GM23248 (cell line): ENCODE data around the gene THOC6. TPM values are rescaled to one million over a fixed set of nuclear protein-coding genes. Genes with fewer than 3 reads are reported as not detected.

Experiments used
- DNase-seq: peaks from one replicate; pipeline ENCODE4 v3.0.0-alpha.2; 2015
- H2AFZ ChIP-seq: fragments of 200-600 bp; sonication (generic); 2 replicates; pipeline ENCODE4 v1.6.1; 2016; ENCODE audit warnings: antibody characterized with exemption
- H3F3A ChIP-seq: fragments of 200-600 bp; sonication (generic); 2 replicates; pipeline ENCODE4 v1.6.1; 2016; ENCODE audit warnings: mild to moderate bottlenecking, antibody characterized with exemption, mixed run types; ENCODE audit not compliant: insufficient read depth
- H3K27ac ChIP-seq: fragments of 200-600 bp; sonication (generic); 2 replicates; pipeline ENCODE4 v1.5.1; 2016; ENCODE audit warnings: mild to moderate bottlenecking
- H3K27me3 ChIP-seq: fragments of 200-600 bp; sonication (generic); replicated peaks from 2 replicates; pipeline ENCODE4 v1.6.1; 2016; ENCODE audit warnings: mild to moderate bottlenecking; ENCODE audit not compliant: insufficient read depth
- H3K36me3 ChIP-seq: fragments of 200-600 bp; sonication (generic); 2 replicates; pipeline ENCODE4 v1.6.1; 2016; ENCODE audit warnings: low read depth, mild to moderate bottlenecking
- H3K4me1 ChIP-seq: fragments of 200-600 bp; sonication (generic); 2 replicates; pipeline ENCODE4 v1.6.1; 2016; ENCODE audit warnings: mild to moderate bottlenecking; ENCODE audit not compliant: insufficient read depth
- H3K4me2 ChIP-seq: fragments of 200-600 bp; sonication (generic); one replicate; pipeline ENCODE4 v1.6.1; 2016; ENCODE audit warnings: mild to moderate bottlenecking; ENCODE audit not compliant: unreplicated experiment
- H3K4me3 ChIP-seq: fragments of 200-600 bp; sonication (generic); 2 replicates; pipeline ENCODE4 v1.5.1; 2016; ENCODE audit warnings: mild to moderate bottlenecking
- H3K79me2 ChIP-seq: fragments of 200-600 bp; sonication (generic); 2 replicates; pipeline ENCODE4 v1.6.1; 2016; ENCODE audit warnings: mild to moderate bottlenecking; ENCODE audit not compliant: insufficient read depth
- H3K9ac ChIP-seq: fragments of 200-600 bp; sonication (generic); 2 replicates; pipeline ENCODE4 v1.6.1; 2016; ENCODE audit warnings: mild to moderate bottlenecking
- H3K9me2 ChIP-seq: fragments of 200-600 bp; sonication (generic); 2 replicates; pipeline ENCODE4 v1.6.1; 2016; ENCODE audit warnings: mixed run types, mild to moderate bottlenecking, moderate library complexity; ENCODE audit not compliant: insufficient read depth
- H3K9me3 ChIP-seq: fragments of 200-600 bp; sonication (generic); one replicate; pipeline ENCODE4 v1.6.1; 2017; ENCODE audit warnings: low read depth
- H4K20me1 ChIP-seq: fragments of 200-600 bp; sonication (generic); 2 replicates; pipeline ENCODE4 v1.6.0; 2016; ENCODE audit not compliant: insufficient read depth
- EZH2 ChIP-seq: fragments of 200-600 bp; sonication (generic); IDR thresholded peaks from 2 replicates; pipeline ENCODE4 v1.6.1; 2018; ENCODE audit warnings: antibody characterized with exemption, mild to moderate bottlenecking; ENCODE audit not compliant: insufficient read depth, poor library complexity, severe bottlenecking
- EZH2phosphoT487 ChIP-seq: fragments of 200-600 bp; sonication (generic); IDR thresholded peaks from 2 replicates; pipeline ENCODE4 v1.6.1; 2018; ENCODE audit warnings: antibody characterized with exemption, moderate library complexity, mild to moderate bottlenecking, low read depth; ENCODE audit not compliant: insufficient read depth
- WGBS, 2 experiments: methylation state at CpG; one replicate each; pipeline ENCODE4 v1.1.6; 2015 to 2017; ENCODE audit warnings: low lambda C conversion rate in 2 of 2, low coverage in 1 of 2; ENCODE audit errors: missing lambda C conversion rate in 2 of 2; 5-methylcytosine and 5-hydroxymethylcytosine counted together
- in situ Hi-C: fragments of 300-500 bp; cut with MboI; formaldehyde crosslinking; loops from 2 replicates; pipeline ENCODE4 v1.15.0; 2020
- polyA plus RNA-seq: library from polyadenylated mRNA; unstranded; fragments of >200 nt; fragmentation: Nextera tagmentation; extraction: Ambion mirVana; gene quantifications from 2 replicates; pipeline ENCODE4 v1.2.1, GENCODE V29; 2016
- total RNA-seq: library from RNA; depleted of rRNA; stranded (reverse); fragments of >200 nt; shearing (Covaris generic); gene quantifications from 2 replicates; pipeline ENCODE4 v1.2.3, GENCODE V29; 2014

Gene THOC6
- total and polyA plus RNA-seq, 2 experiments from 2014 or later: 17.7 to 22.4 TPM

GRCh38 chr16:2976673-2977072 is 47.2 kb upstream of the THOC6 start:
- no peaks in the 10 kb centered on the region for H3K9me3 ChIP-seq
- no peaks in the 10 kb centered on the region for H3K36me3 ChIP-seq
- H3K4me1 ChIP-seq: no peaks in the 10 kb centered on the region
- in situ Hi-C loops: no loop called here
- H3K4me2 ChIP-seq: no peak overlapping the region
- H3K9ac ChIP-seq: no peak overlapping the region
- 97 to 99% methylated on average over 6 to 15 of the region's 15 CpGs for WGBS, 2 experiments
- no peak overlapping the region for H3K27ac ChIP-seq
- H3K9me2 ChIP-seq: no peaks in the 10 kb centered on the region
- TF ChIP-seq EZH2phosphoT487 (no peak), EZH2 (no peak)
- no peaks in the 10 kb centered on the region for H3K79me2 ChIP-seq
- H4K20me1 ChIP-seq: no peaks in the 10 kb centered on the region
- no peak overlapping the region for H3K4me3 ChIP-seq
- no peaks in the 10 kb centered on the region for H3F3A ChIP-seq
- no peaks in the 10 kb centered on the region for H3K27me3 ChIP-seq
- H2AFZ ChIP-seq: no peak overlapping the region
- no peak for DNase-seq

- no peaks in the 10 kb centered on the region for H3K27me3 ChIP-seq
- no peak overlapping the region for H3K4me2 ChIP-seq
- no peaks in the 10 kb centered on the region for H3K9me3 ChIP-seq
- no peaks in the 10 kb centered on the region for H3K36me3 ChIP-seq
- TF ChIP-seq EZH2: no peak
- TF ChIP-seq EZH2phosphoT487: no peak
- WGBS, 2 experiments: 76 to 79% methylated on average over 6 of the region's 6 CpGs
- H3K27ac ChIP-seq: no peak overlapping the region
- H3K4me1 ChIP-seq: no peaks in the 10 kb centered on the region
- in situ Hi-C loops: no loop called here
- H4K20me1 ChIP-seq: no peaks in the 10 kb centered on the region
- no peak overlapping the region for H3K9ac ChIP-seq
- no peaks in the 10 kb centered on the region for H3K79me2 ChIP-seq
- no peak overlapping the region for H3K4me3 ChIP-seq
- DNase-seq: no peak
- no peaks in the 10 kb centered on the region for H3F3A ChIP-seq
- H2AFZ ChIP-seq: no peak overlapping the region
- no peaks in the 10 kb centered on the region for H3K9me2 ChIP-seq
Observed at GRCh38 chr16:2977440-2977839, 46.4 kb upstream of the THOC6 start.

- WGBS, 2 experiments: 2 to 3% methylated on average over 24 to 43 of the region's 43 CpGs
- in situ Hi-C loops: no loop called here
Observed at GRCh38 chr16:2979669-2980226, 44.1 kb upstream of the THOC6 start.

GRCh38 chr16:2980227-2981176 is 43.3 kb upstream of the THOC6 start, which contains the start of gene PKMYT1:
PKMYT1 (minus strand) TSS chr16:2980446; CDS start chr16:2979657, 789 bp downstream.
- Histone ChIP-seq H3K27ac (peak within 1 kb of the TSS; percentile 57), H3K4me1 (no peaks in the 10 kb centered on the region), H4K20me1 (no peaks in the 10 kb centered on the region), H3K79me2 (no peaks in the 10 kb centered on the region), H3K27me3 (no peaks in the 10 kb centered on the region), H3K36me3 (no peaks in the 10 kb centered on the region), H3K9me2 (no peaks in the 10 kb centered on the region), H3F3A (no peaks in the 10 kb centered on the region), H2AFZ (peak within 1 kb of the TSS; percentile 88), H3K9ac (peak within 1 kb of the TSS; percentile 97), H3K4me3 (peak within 1 kb of the TSS; percentile 82), H3K4me2 (peak within 1 kb of the TSS; percentile 87), H3K9me3 (no peaks in the 10 kb centered on the region)
- peak; percentile 97 for DNase-seq
- TF ChIP-seq EZH2 (no peak), EZH2phosphoT487 (no peak)
- in situ Hi-C loops: no loop called here
- 8 to 12% methylated on average over 49 to 72 of the region's 91 CpGs for WGBS, 2 experiments

More at GRCh38 chr16:2979669-2980226, 44.1 kb upstream of the THOC6 start:
- H3K9me2 ChIP-seq: no peaks in the 10 kb centered on the region
- no peaks in the 10 kb centered on the region for H4K20me1 ChIP-seq
- H3F3A ChIP-seq: no peaks in the 10 kb centered on the region
- peak overlapping the region; percentile 88 for H2AFZ ChIP-seq
- H3K9ac ChIP-seq: peak overlapping the region; percentile 97
- TF ChIP-seq EZH2 (no peak), EZH2phosphoT487 (no peak)
- DNase-seq: peak; percentile 50
- no peak overlapping the region for H3K27ac ChIP-seq
- no peaks in the 10 kb centered on the region for H3K36me3 ChIP-seq
- peak overlapping the region; percentile 87 for H3K4me2 ChIP-seq
- no peaks in the 10 kb centered on the region for H3K27me3 ChIP-seq
- H3K4me1 ChIP-seq: no peaks in the 10 kb centered on the region
- H3K9me3 ChIP-seq: no peaks in the 10 kb centered on the region
- H3K4me3 ChIP-seq: peak overlapping the region; percentile 82
- H3K79me2 ChIP-seq: no peaks in the 10 kb centered on the region
